Activated CD4-positive, alpha-beta T cell treated with anti-CD3 and anti-CD28 coated beads, Interleukin-2, amount 50 U/mL, for 16 hours (primary cell): ENCODE results near the gene ICAM2.
"Not testable (repeated sequence)": the region's sequence is repeated elsewhere in the genome, so short reads cannot be mapped to it uniquely, and the experiment has no call there.

Source experiments
- DNase-seq: peaks from one replicate; pipeline ENCODE4 v3.0.0-alpha.2; 2020

The ICAM2 gene

DNA sequence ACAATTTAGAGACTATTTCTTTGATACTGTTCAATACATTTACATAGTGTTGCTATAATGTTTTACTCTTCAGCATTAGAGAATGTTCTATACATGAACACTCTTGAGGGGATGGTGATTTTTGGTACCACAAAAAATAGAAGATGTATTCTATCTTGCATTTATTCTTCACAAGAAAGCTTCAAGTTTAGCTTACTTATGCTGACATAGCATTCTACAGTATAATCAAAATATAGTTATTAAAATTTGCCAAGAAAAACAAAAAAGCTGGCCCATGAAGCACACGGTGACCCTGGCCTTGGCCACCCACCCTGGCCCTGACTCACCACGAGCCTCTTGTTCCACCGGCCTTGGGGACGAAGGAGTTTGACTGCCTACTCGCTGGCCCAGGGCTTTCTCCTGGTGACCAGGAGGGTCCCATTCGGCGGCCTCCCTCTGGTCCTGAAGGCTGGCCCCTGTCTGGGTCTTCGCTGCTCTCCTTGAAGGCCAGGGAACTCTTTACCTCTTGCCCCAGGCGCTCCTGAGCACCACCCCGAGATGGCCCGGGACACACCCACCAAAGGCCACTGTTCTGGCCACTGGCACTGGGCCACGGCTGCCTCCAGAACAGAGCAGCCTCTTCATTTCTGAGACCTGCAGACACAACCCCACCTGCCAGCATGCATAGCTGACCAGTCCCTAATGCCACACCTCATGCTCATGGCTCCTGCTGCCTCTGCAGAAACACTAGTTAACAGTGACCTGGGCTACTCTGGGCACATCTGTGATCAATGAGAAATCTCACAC, 22.5 kb upstream of the ICAM2 start:
- no peak for DNase-seq

DNA sequence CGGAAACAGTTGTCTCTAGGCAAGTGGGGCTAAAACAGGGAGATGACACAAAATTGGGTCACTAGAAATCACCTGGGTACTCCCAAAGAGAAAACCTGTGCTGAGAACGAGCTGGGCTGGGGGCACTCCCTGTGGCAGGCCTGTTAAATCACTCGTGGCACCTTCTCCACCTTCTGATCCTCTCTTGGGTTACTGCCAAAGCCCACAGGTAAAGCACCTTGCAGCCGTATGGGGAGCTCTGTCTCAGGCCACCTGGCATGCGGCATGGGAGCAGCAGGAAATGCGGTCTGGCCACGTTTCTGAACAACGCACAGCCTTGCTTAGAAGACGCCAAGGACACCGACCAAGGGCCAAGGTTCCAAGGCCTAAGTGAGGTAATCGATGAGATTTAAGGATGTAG, 21.5 kb upstream of the ICAM2 start:
- DNase-seq: no peak

DNA sequence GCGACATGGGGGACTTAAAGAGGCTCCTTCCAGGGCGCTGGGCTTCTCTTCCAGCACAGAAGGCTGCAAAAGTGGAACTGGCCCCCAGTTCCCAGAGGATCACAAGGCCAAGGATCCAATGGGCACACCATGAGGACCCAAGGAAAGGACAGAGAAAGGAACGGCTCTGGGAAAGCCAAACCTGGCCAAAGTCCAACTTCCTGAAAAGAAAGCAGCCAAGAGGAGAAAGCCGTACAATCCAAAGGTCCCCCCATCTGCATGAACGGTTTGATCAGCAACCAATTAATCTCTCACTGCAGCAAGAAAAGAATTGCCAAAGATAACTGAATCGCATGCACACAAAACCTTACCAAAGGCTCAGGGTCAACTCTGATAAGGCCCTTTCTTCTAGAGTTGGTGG, 19.8 kb upstream of the ICAM2 start:
- no peak for DNase-seq

DNA sequence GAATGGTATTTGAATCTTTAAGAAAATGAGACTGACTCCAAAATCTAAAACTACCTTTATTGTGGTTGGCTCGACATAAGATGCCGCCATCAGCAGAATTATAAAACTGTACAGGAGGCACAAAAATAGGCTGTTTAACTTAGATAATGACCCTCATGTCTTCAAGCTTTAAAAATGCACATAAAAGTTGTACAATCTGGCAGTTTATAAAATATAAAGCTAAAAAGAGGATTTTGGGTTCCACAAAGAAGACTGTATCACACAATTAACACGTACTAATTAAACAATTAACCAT, 18.6 kb upstream of the ICAM2 start:
- no peak for DNase-seq

DNA sequence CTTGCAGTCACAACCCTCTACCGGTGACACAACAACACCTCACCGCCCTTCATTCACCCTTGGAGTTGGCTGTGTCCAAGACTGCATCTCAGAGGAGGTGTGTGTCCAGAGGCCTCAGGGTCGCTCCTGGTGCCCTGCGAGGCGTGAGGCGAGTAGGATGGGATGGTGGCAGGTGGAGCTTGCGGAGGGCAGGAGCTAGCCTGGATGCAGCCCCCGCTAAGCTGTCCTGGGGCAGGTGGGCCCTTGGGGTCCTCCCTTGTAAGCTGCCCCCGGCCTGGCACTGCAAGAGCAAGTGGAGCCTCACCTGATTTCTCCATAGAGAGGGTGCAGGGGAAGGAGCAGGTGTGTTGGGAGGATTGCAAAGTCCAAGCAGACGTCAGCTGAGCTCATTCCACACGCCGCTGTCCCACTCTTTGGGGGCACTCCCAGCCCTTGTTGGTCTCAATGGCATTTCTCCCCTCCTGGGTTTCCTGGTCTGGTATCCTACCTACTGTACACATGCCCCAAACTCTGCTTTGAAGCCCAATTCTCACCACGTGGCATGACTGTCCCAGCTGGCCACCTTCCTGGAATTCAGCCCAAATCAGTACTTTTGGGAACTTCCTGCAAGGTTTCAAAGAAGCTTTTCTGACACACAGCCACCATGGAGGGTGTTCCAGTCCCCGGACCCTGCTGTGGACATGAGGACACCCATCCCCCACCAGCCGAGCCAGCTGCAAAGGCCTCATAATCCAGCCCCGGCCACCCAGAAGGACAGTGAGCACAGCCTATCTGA, 18.1 kb upstream of the ICAM2 start:
- DNase-seq: no peak

DNA sequence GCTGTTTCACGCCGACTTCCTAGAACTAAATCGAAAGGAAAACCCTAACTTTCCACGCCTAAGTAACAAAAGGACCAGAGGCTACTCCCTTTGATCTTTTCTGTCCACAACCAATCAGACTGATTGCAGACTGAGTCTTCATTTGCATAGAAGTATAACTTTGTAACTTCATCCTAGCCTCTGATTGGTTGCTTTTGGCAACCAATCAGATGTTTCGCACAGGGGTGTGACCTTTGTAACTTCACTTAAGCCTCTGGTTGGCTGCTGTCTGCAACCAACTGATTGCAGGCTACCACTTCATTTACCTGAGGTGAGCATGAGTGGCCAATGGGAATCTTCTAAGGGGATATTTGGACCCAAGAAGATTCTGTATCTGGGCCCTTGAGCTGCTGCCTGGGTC, 17.4 kb upstream of the ICAM2 start:
- DNase-seq: no peak

DNA sequence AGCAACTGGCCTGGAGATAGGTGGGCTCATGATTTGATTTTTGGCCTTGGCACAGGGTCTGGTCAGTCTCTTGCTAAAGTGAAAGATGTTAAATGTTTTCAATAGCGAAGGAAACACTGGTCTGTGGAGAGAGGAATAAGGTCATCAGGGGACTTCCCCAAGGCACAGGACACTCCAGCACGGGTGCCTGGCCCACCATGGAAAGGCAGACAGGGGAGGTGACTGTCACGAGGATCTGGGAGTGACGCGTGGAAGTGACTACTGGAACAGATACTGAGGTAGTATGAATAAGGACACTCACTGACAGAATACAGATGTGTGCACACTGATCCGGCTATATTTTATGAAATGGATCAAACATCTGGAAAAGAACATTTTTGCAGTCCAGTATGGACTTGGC, 16.7 kb upstream of the ICAM2 start:
- no peak for DNase-seq

DNA sequence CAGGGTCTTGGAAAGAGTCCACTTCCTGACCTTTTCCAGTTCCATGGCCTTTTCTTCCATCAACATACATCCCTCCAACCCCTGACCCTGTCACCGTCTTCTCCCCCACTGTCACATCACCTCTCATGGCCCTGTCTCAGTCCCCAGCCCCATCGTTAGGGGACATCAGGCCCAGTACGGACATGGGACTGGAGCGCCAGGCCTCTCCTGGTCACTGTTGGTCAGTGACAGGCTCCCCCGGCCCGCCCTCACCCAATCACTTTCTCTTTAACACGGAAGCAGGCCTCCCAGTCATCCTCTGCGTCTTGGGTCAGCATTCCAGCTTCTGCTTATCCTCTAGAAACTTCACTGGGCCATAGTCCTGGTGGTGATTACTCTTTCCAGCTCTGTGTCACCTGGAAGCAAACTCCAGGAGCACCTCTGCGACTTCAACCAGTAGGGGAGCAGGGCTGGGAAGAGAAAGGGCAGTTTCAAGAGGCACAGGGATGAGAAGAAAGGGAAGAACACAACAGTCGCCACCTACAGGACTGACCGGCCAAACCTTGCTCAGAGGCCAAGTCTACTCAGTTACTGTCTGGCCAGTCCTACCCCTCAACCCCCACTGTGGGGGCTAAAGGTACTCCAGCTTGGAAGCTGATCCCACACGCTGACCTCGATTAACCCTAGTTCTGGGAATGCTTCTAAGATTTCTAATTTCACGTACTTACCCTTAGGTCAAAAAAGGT, 15.9 kb upstream of the ICAM2 start:
- DNase-seq: no peak

DNA sequence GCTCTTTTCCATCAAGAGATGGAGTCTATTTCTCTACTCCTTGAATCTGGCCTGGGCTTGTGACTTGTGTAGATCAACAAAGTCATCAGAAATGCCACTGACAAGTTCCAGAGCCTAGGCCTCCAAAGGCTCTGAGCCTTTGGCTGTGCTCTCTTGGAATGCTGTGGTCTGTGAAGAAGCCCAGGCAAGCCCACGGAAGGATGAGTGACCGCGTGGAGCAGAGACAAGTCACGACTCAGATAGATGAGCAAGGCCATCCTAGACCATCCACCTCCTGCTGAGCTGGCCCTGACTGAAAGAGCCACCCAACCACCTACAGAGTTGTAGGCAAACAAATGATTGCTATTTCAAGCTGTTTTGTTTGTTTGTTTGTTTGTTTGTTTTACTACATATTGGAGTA, 11.6 kb upstream of the ICAM2 start:
- no peak for DNase-seq

DNA sequence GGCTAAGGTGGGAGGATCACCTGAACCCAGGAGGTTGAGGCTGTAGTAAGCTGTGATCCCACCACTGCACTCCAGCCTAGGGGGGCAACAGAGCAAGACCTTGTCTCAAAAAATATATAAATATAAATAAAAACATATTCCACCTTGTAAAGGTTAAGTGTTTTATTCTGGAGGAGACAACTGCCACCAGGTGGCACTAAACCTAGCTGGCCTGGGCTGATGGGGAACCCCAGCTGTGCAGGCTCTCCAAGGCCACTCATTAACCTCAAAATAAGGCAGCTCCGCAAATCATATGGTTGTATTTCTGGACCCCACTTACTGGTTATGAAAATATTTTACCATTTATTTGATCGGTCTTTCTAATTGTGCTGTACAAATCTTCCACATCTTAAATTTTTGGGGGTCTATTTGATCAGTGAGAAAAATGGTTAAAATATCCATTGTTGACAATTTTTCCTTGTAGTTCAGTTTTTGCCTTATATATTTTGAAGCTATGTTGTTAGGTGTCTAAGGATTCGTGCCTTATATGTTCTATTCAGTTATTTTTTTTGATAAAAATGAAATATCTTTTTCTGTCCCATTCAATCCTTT, 8.5 kb upstream of the ICAM2 start:
- DNase-seq: peak; percentile 76

DNA sequence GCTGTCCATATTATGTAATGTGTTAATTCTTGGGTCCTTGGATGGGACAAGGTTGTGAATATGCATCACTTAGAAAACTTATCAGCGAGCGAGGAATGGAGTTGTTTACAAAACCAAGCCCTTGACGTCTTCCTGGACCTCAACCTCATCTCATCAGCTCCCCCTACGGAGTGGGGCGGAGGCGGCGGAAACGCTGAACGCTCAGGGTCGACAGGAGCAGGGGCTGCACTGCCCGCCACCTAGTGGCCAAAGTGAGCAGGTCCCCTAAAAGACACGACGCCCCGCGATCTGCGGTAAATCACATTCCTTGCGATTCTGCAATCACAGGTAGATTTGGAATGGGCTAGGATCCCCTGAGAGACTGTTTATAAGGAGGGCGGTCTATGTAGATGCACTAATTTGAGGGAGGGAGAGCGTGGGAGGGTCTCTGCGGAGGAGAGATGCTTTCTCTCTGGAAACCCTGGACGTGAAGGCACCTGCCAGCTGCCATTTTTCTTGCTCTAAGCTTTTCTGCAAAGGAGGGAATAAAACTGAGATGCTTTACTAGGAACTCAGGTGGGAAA, 5.4 kb upstream of the ICAM2 start:
- DNase-seq: peak; percentile 92

DNA sequence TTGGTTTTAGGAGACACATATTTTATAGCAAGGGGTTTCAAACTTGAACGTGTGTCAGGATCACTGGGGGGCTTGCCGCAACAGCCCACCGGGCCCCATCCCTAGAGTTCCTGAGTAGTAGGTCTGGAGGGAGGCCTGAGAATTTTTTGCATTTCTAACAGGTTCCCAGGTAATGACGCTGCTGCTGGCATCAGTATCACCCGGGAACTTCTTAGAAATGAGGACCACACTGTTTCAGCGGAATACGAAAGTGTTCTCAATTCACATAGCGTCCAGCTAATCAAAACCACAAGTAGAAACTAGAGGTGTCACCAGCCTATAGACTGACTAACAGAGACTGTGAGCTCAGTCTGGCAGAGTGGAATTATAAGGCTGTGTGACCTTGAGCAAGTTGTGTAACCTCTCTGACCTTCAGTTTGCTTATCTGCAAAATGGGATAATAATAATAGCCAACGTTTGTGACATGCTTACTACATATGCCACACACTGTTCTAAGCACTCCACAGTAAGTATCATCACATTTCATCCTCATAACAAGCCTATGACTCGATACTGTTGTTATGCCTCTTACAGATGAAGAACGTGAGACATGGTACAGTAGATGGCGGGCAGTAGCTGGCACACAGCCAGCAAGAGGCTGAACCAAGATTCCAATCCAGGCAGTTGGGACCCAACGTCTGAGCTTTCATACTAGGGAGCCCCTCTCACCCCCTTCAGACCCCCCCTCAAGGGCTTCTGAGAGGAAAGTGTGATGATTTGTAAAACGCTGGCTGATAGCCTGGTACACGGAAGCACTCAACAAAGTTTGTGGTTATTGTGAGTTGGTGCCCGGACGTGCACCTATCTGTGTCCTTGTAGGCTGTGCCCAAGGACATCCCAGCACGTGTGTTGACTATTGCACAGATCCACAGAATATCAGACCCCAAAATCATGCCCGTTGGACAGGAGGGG, 4.6 kb upstream of the ICAM2 start:
- peak; percentile 85 for DNase-seq

DNA sequence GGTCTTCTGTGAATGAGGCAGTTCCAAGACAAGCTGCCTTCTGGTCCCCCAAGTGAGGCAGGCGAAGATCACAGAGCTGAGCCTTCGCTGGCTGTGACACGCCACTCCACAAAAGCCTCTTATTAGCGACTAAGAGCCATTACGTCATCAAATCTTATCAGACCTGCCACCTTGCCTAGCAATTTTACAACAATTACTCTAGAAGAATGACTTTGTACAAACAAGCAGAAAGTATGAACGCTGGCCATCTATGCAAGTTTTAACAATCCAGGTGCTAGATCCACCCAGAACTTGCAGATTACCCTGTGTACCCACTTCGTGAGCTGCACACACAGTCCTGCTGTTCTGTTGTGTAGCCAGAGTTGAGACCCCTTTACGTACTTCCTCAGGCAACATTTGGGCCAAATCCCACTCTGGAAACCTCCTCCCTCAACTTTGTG, 3.8 kb upstream of the ICAM2 start:
- DNase-seq: no peak

DNA sequence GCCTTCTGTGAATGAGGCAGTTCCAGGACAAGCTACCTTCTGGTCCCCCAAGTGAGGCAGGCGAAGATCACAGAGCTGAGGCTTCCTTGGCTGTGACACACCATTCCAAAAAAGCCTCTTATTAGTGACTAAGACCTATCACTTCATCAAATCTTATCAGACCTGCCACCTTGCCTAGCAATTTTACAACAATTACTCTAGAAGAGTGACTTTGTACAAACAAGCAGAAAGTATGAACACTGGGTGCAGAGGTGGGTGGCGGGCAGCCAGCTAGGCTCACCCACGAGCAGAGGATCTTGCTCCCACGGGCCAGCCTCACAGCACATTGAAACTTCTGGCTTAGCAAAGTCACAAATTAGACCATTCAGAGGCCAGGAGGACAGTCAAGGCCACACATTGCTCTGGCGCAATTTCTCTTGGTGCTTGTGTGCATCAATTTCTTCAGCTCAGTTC, 2.2 kb upstream of the ICAM2 start:
- no peak for DNase-seq

DNA sequence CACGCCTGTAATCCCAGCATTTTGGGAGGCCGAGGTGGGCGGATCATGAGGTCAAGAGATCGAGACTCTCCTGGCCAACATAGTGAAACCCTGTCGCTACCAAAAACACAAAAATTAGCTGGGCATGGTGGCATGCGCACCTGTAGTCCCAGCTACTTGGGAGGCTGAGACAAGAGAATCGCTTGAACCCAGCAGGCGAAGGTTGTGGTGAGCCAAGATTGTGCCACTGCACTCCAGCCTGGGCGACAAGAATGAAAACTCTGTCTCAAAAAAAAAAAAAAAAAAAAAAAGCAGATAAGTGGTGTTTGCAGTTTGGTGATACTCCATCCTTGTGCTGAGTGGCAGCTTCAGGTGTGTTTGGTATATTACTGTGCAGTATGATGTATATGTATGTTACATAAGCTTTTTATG, 877 bp downstream of the ICAM2 start:
- DNase-seq: not testable (repeated sequence)

DNA sequence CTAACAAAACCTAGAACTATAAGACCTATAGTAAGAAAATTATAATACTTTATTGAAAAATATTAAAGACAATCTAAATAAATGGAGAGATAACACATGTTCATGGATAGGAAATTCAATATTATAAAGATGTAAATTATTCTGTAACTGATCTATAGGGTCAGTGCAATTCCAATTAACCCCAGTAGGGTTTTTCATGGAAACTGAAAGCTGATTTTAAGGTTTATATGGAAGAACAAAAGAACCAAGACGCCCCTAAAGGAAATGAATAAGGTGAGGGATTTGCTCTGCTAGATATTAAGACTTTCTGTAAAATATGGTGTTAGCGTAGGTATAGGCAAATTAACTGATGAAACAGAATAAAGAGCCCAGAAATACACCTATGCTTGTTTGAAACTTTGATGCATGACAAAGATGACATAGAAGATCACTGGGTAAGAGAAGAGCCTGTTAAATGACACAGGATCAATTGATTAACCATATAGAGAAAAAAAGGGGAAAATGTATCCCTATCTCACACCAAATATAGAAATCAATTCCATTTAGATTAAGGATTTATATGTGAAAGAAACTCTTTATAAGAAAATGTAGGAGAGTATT, 3.0 kb downstream of the ICAM2 start:
- DNase-seq: no peak

DNA sequence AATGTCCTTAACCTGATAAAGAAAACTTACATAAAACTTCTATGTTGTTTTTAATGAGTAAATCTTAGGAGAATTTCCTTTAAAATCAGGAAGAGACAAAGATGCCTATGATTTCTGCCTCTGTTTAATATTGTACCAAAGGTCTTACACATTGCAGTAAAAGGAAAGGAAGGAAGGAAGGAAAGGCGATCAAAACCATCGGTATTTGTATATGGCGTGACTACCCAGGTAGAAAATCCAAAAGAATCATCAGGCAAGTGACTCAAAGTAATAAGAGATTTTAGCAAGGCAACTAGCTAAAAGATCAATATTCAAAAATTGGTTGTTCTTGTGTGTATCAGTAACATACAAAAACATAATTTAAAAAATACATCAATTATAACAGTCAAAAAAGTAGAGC, 3.5 kb downstream of the ICAM2 start:
- DNase-seq: no peak

DNA sequence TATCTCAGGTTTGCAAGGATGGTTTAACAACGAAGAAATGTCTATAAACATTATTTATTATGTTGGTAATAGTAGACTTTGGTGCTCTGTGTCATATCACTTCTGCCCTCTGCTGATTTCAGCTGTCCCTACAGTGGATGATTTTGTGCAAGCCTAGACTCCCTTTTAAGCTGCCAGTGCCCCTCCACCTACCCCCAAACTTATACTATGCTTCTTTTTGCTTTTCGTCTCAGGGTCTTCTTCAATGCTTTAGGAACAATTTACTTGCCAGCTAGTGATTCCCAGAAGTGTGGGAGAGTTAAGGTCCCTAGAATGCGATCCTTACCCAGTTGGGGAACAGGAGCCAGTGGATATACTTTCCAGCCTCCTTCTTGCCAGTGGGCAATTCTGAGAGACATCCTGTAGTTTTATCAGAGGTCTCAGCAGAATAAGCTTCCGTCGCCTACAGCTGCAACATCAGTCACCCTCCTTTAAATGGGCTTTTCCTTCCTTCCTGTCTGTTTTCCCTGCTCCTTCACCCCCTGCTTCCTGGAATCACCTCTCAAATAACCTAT, 4.1 kb downstream of the ICAM2 start:
- DNase-seq: no peak

DNA sequence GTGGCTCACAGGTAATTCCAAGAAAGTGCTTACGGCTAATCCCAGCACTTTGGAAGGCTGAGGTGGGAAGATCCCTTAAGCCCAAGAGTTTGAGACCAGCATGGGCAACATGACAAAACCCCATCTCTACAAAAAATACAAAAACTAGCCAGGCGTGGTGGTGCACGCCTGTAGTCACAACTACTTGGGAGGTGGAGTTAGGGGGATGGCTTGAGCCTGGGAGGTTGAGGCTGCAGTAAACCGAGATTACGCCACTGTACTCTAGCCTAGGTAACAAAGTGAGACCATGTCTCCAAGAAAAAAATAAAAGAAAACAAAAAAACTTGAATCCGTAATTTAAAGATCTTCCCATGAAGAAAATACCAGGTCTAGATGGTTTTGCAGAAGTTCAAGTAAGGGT, 5.0 kb downstream of the ICAM2 start:
- no peak for DNase-seq

DNA sequence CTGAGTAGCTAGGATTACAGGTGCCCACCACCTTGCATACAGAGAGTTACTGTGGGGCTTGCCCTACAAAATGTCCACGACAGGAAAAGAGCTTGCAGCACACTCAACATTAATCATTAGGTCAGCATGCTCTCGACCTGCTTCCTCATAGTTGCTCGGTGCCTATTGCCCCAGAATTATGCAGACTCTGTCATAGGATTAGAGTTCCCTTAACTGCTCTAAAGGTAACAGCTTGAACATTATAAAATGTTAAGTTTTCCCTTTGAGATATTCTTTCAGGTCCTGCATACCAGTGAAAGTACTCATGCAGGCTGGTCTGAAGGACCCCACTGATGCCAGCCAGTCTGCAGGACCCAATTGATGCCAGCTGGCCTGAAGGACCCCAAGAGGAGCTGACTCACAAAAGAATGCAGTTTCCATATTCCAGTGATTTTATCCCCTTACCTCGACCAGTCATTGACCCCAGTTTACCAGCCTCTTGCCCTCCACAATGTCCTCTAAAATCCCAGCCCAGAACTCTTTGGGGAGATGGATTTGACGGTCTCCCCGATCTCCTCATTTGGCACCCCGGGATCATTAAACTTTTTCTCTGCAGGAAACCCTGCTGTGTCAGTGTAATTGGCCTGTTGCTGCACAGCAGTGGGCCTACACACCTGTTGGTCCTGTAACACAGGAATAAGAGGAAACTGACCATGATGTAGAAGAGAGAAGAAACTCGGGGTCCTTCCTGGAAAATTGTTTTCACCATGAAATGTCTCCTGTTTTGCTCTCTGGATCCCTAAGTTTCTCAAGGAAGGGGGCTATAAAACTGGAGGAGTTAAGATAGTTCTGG, 10.6 kb downstream of the ICAM2 start:
- DNase-seq: no peak
